Panc1 (cell line): ENCODE data around the gene KATNAL1. TPM values are rescaled to one million over a fixed set of nuclear protein-coding genes. Genes with fewer than 3 reads are reported as not detected.

ENCODE experiments used
- ATAC-seq: fragments of 200-7000 bp; cut with Tn5 transposase; 2 replicates; pipeline ENCODE4 v1.9.1; 2020; ENCODE audit warnings: mild to moderate bottlenecking, moderate library complexity
- BruUV-seq: library from RNA; stranded (reverse); fragments of 400-500 nt; replicated peaks from 2 replicates; lab custom pipeline; 2021; lab: Mats Ljungman, UMichigan
- CTCF ChIA-PET: fragments of 300-600 bp; sonication (Branson Sonifier 250); formaldehyde crosslinking; loops from one replicate; lab custom pipeline; 2022; ENCODE audit warnings: antibody characterized with exemption; lab: Charles Lee
- POLR2A ChIA-PET: fragments of 300-600 bp; sonication (Branson Sonifier 250); formaldehyde crosslinking; loops from one replicate; lab custom pipeline; 2022; ENCODE audit warnings: antibody characterized with exemption; lab: Charles Lee
- DNase-seq: peaks from one replicate; pipeline ENCODE4 v3.0.0-alpha.2; 2010; ENCODE audit warnings: low read depth, low spot score
- H3K27ac ChIP-seq: 2 replicates; pipeline ENCODE4 v1.5.1; 2011; ENCODE audit warnings: mild to moderate bottlenecking, low read length, inconsistent platforms
- H3K27me3 ChIP-seq: fragments of 200-500 bp; sonication (Bioruptor generic); 2 replicates; pipeline ENCODE4 v1.6.0; 2014; ENCODE audit warnings: low read length, inconsistent platforms; ENCODE audit not compliant: control insufficient read depth, insufficient read depth
- H3K36me3 ChIP-seq: fragments of 200-500 bp; sonication (Bioruptor generic); 2 replicates; pipeline ENCODE4 v1.5.1; 2014; ENCODE audit warnings: inconsistent platforms, mild to moderate bottlenecking, low read length, moderate library complexity; ENCODE audit not compliant: control insufficient read depth, insufficient read depth
- H3K4me1 ChIP-seq: 2 replicates; pipeline ENCODE4 v1.5.1; 2011; ENCODE audit warnings: inconsistent platforms, mild to moderate bottlenecking, low read length, moderate library complexity; ENCODE audit not compliant: control insufficient read depth, insufficient read depth
- H3K4me3 ChIP-seq, 2 experiments: 2 replicates each; pipeline ENCODE4 v1.5.1; 2011 to 2012; ENCODE audit warnings: low read depth in 2 of 2, low read length in 2 of 2, mild to moderate bottlenecking in 2 of 2, inconsistent platforms in 1 of 2, moderate library complexity in 1 of 2
- H3K9me3 ChIP-seq: fragments of 200-500 bp; sonication (Bioruptor generic); 2 replicates; pipeline ENCODE4 v1.5.1; 2014; ENCODE audit warnings: low read depth, mild to moderate bottlenecking, inconsistent platforms, low read length, moderate library complexity; ENCODE audit not compliant: control insufficient read depth, insufficient read depth
- POLR2AphosphoS5 ChIP-seq: IDR thresholded peaks from 2 replicates; pipeline ENCODE4 v1.6.1; 2012; ENCODE audit warnings: mild to moderate bottlenecking, low read depth, low read length, moderate library complexity
- REST ChIP-seq, 2 experiments: IDR thresholded peaks; 2 replicates each; pipeline ENCODE4 v1.6.1; 2011 to 2012; ENCODE audit warnings: low read depth in 2 of 2, control low read depth in 1 of 2, low read length in 1 of 2, mild to moderate bottlenecking in 1 of 2, moderate library complexity in 1 of 2; ENCODE audit not compliant: insufficient read depth in 1 of 2
- SIN3A ChIP-seq: IDR thresholded peaks from 2 replicates; pipeline ENCODE4 v1.6.1; 2012; ENCODE audit warnings: low read depth, mild to moderate bottlenecking, low read length, moderate library complexity, borderline replicate concordance; ENCODE audit not compliant: insufficient read depth
- TCF7L2 ChIP-seq: IDR thresholded peaks from 2 replicates; pipeline ENCODE4 v1.6.1; 2011; ENCODE audit warnings: mild to moderate bottlenecking, low read depth, low read length, inconsistent platforms
- in situ Hi-C: cut with HindIII; loops from 2 replicates; pipeline ENCODE4 v1.10.0; 2016; ENCODE audit warnings: low sequenced_read_pairs, low pct_unique_long_range_greater_than_20kb
- intact Hi-C: fragments of 100-400 bp; cut with micrococcal nuclease; formaldehyde crosslinking; loops from one replicate; pipeline ENCODE4 v1.10.0; 2022; ENCODE audit not compliant: unreplicated experiment
- total RNA-seq: library from RNA; stranded (reverse); gene quantifications from one replicate; pipeline ENCODE4 v1.2.1, GENCODE V29; 2021; ENCODE audit not compliant: unreplicated experiment
- TF ChIP-seq, protein P1 (sequence below): fragments of 450-650 bp; IDR thresholded peaks from 2 replicates; pipeline ENCODE4 v1.5.1; 2017; ENCODE audit warnings: mild to moderate bottlenecking

Gene KATNAL1
- total RNA-seq, 1 experiment from 2014 or later, result 34.3 TPM

GRCh38 chr13:30334663-30335386 is 27.5 kb upstream of the KATNAL1 start:
- no TSS peak for BruUV-seq
- no peaks in the 10 kb centered on the region for H3K9me3 ChIP-seq
- no peak for TF ChIP-seq POLR2AphosphoS5
- no peak for TF ChIP-seq TCF7L2
- TF ChIP-seq REST (IDR thresholded peaks at IDR 0.05; ENCODE audit: insufficient read depth in 1 of 2, low read depth in 2 of 2, low read length in 1 of 2), result no peak
- no peak for TF ChIP-seq SIN3A
- TF ChIP-seq, protein P1, sequence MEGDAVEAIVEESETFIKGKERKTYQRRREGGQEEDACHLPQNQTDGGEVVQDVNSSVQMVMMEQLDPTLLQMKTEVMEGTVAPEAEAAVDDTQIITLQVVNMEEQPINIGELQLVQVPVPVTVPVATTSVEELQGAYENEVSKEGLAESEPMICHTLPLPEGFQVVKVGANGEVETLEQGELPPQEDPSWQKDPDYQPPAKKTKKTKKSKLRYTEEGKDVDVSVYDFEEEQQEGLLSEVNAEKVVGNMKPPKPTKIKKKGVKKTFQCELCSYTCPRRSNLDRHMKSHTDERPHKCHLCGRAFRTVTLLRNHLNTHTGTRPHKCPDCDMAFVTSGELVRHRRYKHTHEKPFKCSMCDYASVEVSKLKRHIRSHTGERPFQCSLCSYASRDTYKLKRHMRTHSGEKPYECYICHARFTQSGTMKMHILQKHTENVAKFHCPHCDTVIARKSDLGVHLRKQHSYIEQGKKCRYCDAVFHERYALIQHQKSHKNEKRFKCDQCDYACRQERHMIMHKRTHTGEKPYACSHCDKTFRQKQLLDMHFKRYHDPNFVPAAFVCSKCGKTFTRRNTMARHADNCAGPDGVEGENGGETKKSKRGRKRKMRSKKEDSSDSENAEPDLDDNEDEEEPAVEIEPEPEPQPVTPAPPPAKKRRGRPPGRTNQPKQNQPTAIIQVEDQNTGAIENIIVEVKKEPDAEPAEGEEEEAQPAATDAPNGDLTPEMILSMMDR, result peak; percentile 66
- no peak overlapping the region for H3K4me3 ChIP-seq
- peak; percentile 50; the same call in 1 of the 2 replicates for ATAC-seq
- H3K27ac ChIP-seq, result no peak overlapping the region
- DNase-seq, result no peak
- in situ Hi-C loops, result no loop called here
- intact Hi-C loops, result no loop called here
- H3K27me3 ChIP-seq, result no peaks in the 10 kb centered on the region
- ChIA-PET CTCF (no interaction called here), POLR2A (interaction anchor here (0.6 kb wide), 1 partner anchor 11 kb away, joined by 7 read pairs; no protein-coding TSS in a partner anchor)
- no peaks in the 10 kb centered on the region for H3K36me3 ChIP-seq
- peaks cover 8% of the 10 kb centered on the region for H3K4me1 ChIP-seq

GRCh38 chr13:30333616-30334015 is 26.3 kb upstream of the KATNAL1 start:
- TF ChIP-seq POLR2AphosphoS5 (no peak), SIN3A (no peak), TCF7L2 (no peak), REST (IDR thresholded peaks at IDR 0.05; ENCODE audit: insufficient read depth in 1 of 2, low read depth in 2 of 2, low read length in 1 of 2) (no peak)
- TF ChIP-seq, protein P1, result no peak
- BruUV-seq, result no TSS peak
- H3K4me1 ChIP-seq, result peaks cover 8% of the 10 kb centered on the region
- H3K4me3 ChIP-seq, result no peak overlapping the region
- no peak for ATAC-seq
- H3K9me3 ChIP-seq, result no peaks in the 10 kb centered on the region
- intact Hi-C loops, result no loop called here
- H3K27ac ChIP-seq, result no peak overlapping the region
- no peaks in the 10 kb centered on the region for H3K36me3 ChIP-seq
- in situ Hi-C loops, result no loop called here
- no peaks in the 10 kb centered on the region for H3K27me3 ChIP-seq
- POLR2A ChIA-PET, result interaction anchor here (0.5 kb wide), 1 partner anchor 157 kb away, joined by 6 read pairs; no protein-coding TSS in a partner anchor
- no peak for DNase-seq
- CTCF ChIA-PET, result no interaction called here
